ENCODE results near the gene ZNF416.

Gene ZNF416

DNA sequence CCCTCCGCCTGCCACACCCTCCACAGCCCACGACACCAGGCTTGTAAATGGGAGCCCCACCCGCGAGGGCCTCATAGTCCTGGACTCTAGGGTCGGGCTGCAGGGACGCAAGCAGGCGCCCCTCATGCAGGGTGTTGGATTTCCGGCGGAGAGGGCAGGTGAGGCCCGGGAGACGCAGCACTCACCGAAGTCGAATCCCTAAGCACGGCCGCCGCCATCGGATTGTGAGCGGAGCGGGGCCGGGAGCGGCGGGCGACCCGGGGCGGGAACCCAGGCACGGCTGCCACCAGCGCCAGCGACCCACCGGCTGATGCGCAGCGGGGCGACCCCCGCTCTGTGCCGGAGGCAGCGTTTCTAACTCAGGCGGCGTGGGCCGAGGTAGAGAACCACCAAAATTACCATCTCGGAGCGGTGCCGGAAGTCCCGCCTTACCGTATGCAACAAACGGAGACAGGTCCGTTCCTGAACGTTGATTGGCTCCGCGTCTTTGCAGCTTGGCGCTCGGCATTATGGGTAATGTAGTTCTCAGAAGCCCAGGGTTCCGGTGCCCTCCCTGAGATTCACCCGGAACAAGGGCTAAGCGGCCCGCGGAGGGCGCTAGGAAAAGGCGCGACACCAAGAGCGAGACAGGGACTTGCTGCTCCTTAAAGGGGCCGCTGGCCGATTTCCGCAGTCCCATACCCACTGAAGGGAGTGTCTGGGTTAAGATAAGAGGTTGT is at the start of gene ZNF416:
TSS of gene ZNF416 (minus strand) at position 425 of the 719 bp plus-strand sequence. CDS start at position 218, 207 bp downstream.
- DNase-seq, result peak; percentile 42 to 99 (median 93)

- DNase-seq, result no peak
Observed at GRCh38 chr19:57623091-57623490, 44.4 kb upstream of the ZNF416 start.

DNA sequence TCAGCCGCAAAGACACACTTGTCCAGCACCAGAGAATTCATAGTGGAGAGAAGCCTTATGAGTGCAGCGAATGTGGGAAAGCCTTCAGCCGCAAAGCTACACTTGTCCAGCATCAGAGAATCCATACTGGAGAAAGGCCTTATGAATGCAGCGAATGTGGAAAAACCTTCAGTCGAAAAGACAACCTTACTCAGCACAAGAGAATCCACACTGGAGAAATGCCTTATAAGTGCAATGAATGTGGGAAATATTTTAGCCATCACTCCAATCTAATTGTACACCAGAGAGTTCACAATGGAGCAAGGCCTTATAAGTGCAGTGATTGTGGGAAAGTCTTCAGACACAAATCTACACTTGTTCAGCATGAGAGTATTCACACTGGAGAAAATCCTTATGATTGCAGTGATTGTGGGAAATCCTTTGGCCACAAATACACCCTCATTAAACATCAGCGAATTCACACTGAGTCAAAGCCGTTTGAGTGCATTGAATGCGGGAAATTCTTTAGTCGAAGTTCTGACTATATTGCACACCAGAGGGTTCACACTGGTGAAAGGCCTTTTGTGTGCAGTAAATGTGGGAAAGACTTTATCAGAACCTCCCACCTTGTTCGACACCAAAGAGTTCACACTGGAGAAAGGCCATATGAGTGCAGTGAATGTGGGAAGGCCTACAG is 42.1 kb upstream of the ZNF416 start:
- no peak for DNase-seq

DNA sequence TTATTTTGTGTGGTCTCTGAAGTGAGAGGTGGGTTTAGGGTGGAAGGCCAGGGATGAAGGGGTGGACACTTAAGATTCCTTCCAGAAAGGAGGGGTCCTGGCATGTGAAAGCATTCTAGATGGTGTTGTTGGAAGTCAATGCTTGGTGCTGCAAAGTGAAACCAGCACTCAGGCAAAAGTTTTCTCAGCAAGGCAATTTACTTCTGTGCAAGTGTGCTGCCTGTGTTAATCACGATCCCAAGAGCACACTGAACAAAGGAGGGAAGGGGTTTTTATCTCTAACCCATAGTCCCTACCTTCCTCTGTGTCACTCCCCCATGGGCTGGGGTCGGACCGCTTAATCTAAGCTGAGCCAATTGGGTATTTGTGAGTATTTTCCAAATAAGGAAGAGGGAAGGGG is 36.6 kb upstream of the ZNF416 start:
- no peak for DNase-seq

GRCh38 chr19:57613941-57614743 is 35.4 kb upstream of the ZNF416 start, which contains the start of gene ZNF134:
Gene ZNF134, plus strand, starts transcription at chr19:57614242. Its CDS starts 5,227 bp downstream, at chr19:57619469.
- DNase-seq, result peak; percentile 33 to 90 (median 78)

DNA sequence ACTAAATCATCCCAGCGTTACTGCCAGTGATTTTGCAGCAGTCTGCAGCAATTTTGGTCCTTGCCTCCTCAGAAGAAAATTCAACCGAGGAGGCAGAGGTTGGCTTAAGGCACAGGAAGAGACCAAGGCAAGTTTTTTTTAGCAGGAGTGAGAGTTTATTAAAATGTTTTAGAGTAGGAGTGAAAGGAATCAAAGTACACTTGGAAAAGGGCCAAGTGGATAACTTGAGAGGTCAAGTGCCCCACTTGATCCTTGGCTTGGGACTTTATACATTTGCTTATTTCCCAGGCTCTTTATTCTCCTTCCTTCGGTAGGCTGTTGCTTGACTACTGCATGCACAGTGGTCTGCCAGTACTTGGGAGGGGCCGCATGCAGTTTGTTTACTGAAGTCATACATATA is 32.4 kb upstream of the ZNF416 start:
- no peak for DNase-seq

- no peak for DNase-seq
Observed at GRCh38 chr19:57606931-57607330, 28.2 kb upstream of the ZNF416 start.

DNA sequence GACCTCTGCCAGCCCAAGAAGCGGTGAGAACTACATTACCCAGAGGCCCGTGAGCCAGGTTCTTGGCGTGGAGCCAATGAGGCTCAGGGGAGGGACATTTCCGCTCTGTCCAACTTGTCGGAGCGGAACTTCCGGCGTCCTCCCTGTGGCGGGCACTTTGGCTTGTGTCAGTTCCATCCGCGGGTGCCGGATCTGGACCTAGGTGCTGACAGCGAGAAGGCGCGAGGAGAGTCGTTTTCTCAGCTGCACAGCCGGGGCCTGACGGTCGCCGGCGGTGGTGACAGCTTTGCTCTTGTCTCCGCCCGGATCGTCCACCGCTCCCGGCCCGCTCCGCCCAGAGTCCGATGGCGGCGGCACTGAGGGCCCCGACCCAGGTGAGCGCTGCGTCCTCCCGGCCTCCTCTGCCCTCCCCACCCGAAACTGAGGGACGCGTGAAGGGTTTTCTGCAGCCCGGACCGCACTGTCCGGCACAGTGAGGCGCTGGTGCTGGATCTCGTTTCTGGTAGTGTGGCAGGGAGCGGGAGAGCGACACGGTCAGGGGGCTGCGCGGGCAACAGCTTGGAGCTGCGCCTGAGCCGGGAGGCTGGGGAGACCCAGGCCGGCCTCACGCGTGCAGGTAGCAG is 21.2 kb upstream of the ZNF416 start, which contains the start of gene ZNF530:
TSS of gene ZNF530 (plus strand) at position 125 of the 623 bp plus-strand sequence. CDS start 4,461 bp downstream, outside the sequence.
- DNase-seq, result peak; percentile 28 to 95 (median 83)

GRCh38 chr19:57599377-57599760 is 20.7 kb upstream of the ZNF416 start:
- DNase-seq, result no peak

GRCh38 chr19:57587529-57587928 is 8.8 kb upstream of the ZNF416 start:
- DNase-seq, result no peak

DNA sequence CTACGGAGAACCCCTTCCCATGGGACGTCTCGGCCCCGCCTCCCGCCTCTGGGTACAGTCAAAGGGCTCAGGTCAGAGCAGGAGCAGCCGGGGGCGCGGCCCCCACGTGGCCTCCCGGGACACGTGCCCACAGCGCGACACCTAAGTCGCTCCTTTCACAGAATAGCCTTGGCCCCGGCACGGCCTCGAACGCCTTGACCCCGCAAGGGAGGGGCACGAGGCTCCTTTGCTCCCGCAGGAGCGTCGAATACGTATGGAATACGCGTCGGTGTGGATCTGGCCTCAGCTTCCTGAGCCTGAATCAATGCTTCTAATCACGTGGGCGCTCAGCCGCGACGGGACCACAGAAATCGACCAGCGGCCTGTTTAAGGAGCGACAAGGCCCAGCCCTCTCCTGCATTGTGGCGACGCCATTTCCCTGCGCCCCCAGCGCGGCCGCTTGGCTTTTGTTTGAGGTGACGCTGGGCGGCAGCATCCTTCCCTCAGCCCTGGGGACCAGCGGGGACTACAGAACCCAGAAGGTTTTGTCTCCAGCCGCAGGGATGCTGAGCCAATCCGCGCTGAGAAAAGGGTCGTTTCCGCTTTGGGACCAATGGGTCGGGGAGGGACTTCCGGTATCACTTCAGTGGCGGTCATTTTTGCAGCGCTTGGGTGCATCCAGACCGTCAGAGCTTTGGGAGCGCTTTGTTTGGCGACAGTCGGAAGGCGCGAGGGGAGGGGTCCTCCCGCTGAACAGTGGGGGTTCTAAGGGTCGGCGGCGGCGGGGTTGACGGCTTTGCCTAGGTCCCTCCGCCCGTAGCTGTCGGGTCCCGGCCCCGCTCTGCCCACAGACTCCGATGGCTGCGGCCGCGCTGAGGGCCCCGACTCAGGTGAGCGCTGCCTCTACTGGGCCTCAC is 5.1 kb upstream of the ZNF416 start, which contains the start of gene ZIK1:
TSS of gene ZIK1 (plus strand) at position 625 of the 896 bp plus-strand sequence. CDS start at position 837, 212 bp downstream.
- DNase-seq, result peak; percentile 35 to 97 (median 92)

GRCh38 chr19:57583104-57583520 is 4.4 kb upstream of the ZNF416 start:
- DNase-seq, result peak in 2 of 56 donors; percentile 23 to 28

DNA sequence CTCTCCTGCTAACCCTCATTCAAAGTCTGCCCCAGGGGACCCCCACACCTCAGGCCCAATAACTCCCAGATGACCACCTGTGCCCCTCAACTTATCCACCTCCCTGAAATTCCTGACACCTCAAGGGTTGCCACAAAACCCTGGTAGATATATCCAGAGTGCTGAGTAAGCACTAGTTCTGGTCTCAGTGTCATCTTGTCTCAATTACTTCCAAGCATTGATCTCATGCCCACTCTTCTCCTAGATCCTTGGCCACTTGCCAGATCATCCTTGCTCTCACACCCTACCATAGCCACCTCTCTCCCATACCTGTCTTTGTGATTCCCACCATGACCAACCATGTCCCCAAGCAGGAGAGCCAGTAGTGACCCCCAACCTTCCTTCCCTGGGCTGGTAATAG is 2.0 kb downstream of the ZNF416 start:
- DNase-seq, result no peak

- DNase-seq, result no peak
Observed at GRCh38 chr19:57572415-57572947, 6.2 kb downstream of the ZNF416 start.

GRCh38 chr19:57570707-57571106 is 8.0 kb downstream of the ZNF416 start:
- DNase-seq, result no peak

GRCh38 chr19:57566396-57567265 is 12.1 kb downstream of the ZNF416 start:
- DNase-seq, result no peak

DNA sequence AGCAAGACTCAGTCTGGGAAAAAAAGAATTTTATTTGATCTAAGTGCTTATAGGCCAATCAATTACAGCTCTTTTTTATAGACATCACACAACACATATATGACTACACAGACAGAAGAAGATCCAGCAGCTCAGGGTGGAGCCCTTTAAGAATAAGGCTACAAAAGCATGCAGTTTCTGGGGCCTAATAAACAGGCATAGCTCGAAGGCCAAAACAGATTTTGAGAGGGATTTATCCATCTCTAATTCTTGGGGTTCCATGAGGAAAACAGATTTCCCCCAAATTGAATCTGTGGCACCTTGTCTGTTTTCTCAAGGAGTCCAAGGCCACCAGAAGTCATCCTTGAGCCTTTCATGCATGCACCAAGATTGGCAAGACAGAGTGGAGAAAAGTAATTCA is 15.2 kb downstream of the ZNF416 start:
- no peak for DNase-seq

DNA sequence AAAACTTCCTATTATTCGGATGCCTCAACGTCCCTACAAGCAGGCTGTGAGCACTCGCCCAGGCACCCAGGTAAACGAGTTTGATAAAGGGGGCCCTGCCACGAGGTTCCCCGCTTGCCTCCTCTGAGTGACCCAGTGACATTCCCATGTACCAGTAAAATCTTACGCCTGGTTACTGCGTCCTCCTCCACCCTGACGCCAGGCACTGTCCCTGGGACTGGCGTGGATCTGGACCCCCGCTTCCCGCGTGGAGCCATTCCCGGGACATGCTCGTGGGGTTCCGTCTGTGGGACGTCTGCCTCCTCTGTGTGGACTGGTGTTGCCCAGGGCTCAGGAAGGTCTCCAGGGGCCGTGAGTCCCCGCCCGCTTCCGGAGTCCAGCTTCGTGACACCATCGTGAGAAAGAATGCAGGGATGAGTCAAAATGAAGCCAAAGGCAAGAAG is 18.6 kb downstream of the ZNF416 start:
- DNase-seq, result peak in 3 of 56 donors; percentile 2 to 34 (median 20)
